Measurements from ENCODE around the gene WSCD2. TPM values are rescaled to one million over a fixed set of nuclear protein-coding genes. Genes with fewer than 3 reads are reported as not detected.
A peak's percentile ranks its signal among the peaks of the same experiment; 100 is the strongest.

The WSCD2 gene
- polyA plus RNA-seq, 1 of the 3 experiments (the other 2 are of a cell fraction), result 0.03 TPM

DNA sequence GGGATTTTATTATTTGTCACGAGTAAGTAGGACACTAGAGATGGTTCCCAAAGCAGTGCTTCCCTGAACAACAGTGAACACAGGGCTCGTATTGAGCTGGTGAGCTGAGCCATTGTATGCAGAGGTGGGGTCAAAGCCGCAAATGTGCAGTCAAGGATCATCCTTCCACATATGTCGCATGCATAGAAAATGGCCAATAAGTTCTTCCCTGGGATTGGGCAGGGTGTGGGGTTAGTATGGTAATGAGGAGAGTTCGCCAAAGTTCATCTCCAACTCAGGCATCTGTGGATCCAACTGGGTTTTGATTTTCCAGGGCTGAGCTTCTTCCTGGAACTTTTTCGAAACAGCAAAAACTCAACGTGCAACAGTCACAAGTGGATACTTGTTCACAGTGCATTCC lies 123.4 kb downstream of the WSCD2 start:
- TF ChIP-seq SIN3A (IDR thresholded peaks at IDR 0.05; ENCODE audit: borderline replicate concordance, low read depth, low read length) (no peak), EZH2phosphoT487 (IDR thresholded peaks at IDR 0.05; ENCODE audit: borderline replicate concordance, low read depth) (no peak), CHD2 (IDR thresholded peaks at IDR 0.05; ENCODE audit: low read length, partially characterized antibody) (no peak), RFX5 (IDR thresholded peaks at IDR 0.05; ENCODE audit: low read length) (no peak), MXI1 (IDR thresholded peaks at IDR 0.05; ENCODE audit: low read depth, low read length) (no peak), TEAD4 (IDR thresholded peaks at IDR 0.05; ENCODE audit: borderline replicate concordance, insufficient read depth) (no peak), TCF12 (IDR thresholded peaks at IDR 0.05) (no peak), FOXJ3 (CRISPR knock-in tag; IDR thresholded peaks at IDR 0.05) (no peak)
- TF ChIP-seq, protein P1, sequence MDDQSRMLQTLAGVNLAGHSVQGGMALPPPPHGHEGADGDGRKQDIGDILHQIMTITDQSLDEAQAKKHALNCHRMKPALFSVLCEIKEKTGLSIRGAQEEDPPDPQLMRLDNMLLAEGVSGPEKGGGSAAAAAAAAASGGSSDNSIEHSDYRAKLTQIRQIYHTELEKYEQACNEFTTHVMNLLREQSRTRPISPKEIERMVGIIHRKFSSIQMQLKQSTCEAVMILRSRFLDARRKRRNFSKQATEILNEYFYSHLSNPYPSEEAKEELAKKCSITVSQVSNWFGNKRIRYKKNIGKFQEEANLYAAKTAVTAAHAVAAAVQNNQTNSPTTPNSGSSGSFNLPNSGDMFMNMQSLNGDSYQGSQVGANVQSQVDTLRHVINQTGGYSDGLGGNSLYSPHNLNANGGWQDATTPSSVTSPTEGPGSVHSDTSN (IDR thresholded peaks at IDR 0.05), result no peak
- 18% methylated on average over 7 of the region's 7 CpGs for WGBS (ENCODE audit: low lambda C conversion rate)
- no peaks in the 10 kb centered on the region for H3K79me2 ChIP-seq (ENCODE audit: insufficient read depth)
- H4K20me1 ChIP-seq (ENCODE audit: insufficient read depth), result no peaks in the 10 kb centered on the region
- CTCF ChIA-PET, result interaction anchor here (1.6 to 2.0 kb wide), 2 partner anchors 10 to 18 kb away, joined by 5 to 7 read pairs; no protein-coding TSS in a partner anchor
- no peaks in the 10 kb centered on the region for H3K9me2 ChIP-seq
- peaks cover 0 to 20% of the 10 kb centered on the region in 2 experiments; a peak in 1 of 4 replicates for H3K4me1 ChIP-seq (ENCODE audit: control insufficient read depth in 1 of 2, insufficient read depth in 2 of 2, low read depth in 1 of 2, low read length in 1 of 2)
- no peak overlapping the region for H2AFZ ChIP-seq (ENCODE audit: low read depth)
- no peak overlapping the region for H3K4me3 ChIP-seq (ENCODE audit: low read depth in 2 of 2, low read length in 1 of 2)
- no peak overlapping the region for H3K9ac ChIP-seq
- DNase-seq, result no peak
- POLR2A ChIA-PET, result no interaction called here
- H3K36me3 ChIP-seq (replicated peaks in 1 of 2; ENCODE audit: control insufficient read depth in 1 of 2, insufficient read depth in 2 of 2, low read length in 1 of 2), result no peaks in the 10 kb centered on the region
- no peak overlapping the region for H3K4me2 ChIP-seq
- H3K27me3 ChIP-seq (ENCODE audit: insufficient read depth), result no peaks in the 10 kb centered on the region
- H3F3A ChIP-seq (replicated peaks; ENCODE audit: insufficient read depth), result no peaks in the 10 kb centered on the region
- H3K9me3 ChIP-seq, result no peaks in the 10 kb centered on the region
- peak overlapping the region in 1 of 2 experiments; percentile 85; a peak in 2 of 4 replicates for H3K27ac ChIP-seq (ENCODE audit: low read depth in 2 of 2, low read length in 1 of 2)

DNA sequence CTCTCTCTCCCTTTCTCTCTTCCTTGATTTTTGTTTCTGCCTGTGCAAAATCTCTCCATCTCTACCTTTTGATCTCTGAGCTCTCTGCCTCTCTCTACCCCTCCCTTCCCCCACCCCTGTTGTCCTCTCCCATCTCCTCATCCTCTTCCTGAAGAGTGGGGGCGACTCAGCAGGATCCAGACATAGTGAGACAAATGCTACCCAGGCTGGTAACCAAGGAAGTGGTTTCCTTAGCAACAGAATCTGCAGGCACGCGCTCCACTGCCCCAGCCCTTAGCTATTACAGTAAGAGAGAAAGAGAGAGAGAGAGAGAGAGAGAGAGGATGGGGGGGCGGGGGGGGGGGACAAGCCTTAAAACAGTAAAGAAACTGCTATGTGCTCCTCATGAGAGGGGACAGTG lies 124.5 kb downstream of the WSCD2 start:
- no peak overlapping the region for H2AFZ ChIP-seq (ENCODE audit: low read depth)
- CTCF ChIA-PET, result interaction anchor here (0.7 to 2.0 kb wide), 3 partner anchors 11 to 121 kb away, joined by 3 to 7 read pairs (median 3); no protein-coding TSS in a partner anchor
- 3% methylated on average over 4 of the region's 4 CpGs for WGBS (ENCODE audit: low lambda C conversion rate)
- H3K4me3 ChIP-seq (ENCODE audit: low read depth in 2 of 2, low read length in 1 of 2), result no peak overlapping the region
- H3K4me2 ChIP-seq, result no peak overlapping the region
- peak; percentile 70 for DNase-seq
- no peaks in the 10 kb centered on the region for H3K27me3 ChIP-seq (ENCODE audit: insufficient read depth)
- no peaks in the 10 kb centered on the region for H3K79me2 ChIP-seq (ENCODE audit: insufficient read depth)
- H3K27ac ChIP-seq (ENCODE audit: low read depth in 2 of 2, low read length in 1 of 2), result peak overlapping the region in 1 of 2 experiments; percentile 85; a peak in 2 of 4 replicates
- H4K20me1 ChIP-seq (ENCODE audit: insufficient read depth), result no peaks in the 10 kb centered on the region
- H3K9ac ChIP-seq, result no peak overlapping the region
- peaks cover 0 to 20% of the 10 kb centered on the region in 2 experiments; a peak in 1 of 4 replicates for H3K4me1 ChIP-seq (ENCODE audit: control insufficient read depth in 1 of 2, insufficient read depth in 2 of 2, low read depth in 1 of 2, low read length in 1 of 2)
- no peaks in the 10 kb centered on the region for H3K9me3 ChIP-seq
- POLR2A ChIA-PET, result no interaction called here
- no peaks in the 10 kb centered on the region for H3K36me3 ChIP-seq (replicated peaks in 1 of 2; ENCODE audit: control insufficient read depth in 1 of 2, insufficient read depth in 2 of 2, low read length in 1 of 2)
- no peaks in the 10 kb centered on the region for H3K9me2 ChIP-seq
- no peaks in the 10 kb centered on the region for H3F3A ChIP-seq (replicated peaks; ENCODE audit: insufficient read depth)
- TF ChIP-seq, protein P2, sequence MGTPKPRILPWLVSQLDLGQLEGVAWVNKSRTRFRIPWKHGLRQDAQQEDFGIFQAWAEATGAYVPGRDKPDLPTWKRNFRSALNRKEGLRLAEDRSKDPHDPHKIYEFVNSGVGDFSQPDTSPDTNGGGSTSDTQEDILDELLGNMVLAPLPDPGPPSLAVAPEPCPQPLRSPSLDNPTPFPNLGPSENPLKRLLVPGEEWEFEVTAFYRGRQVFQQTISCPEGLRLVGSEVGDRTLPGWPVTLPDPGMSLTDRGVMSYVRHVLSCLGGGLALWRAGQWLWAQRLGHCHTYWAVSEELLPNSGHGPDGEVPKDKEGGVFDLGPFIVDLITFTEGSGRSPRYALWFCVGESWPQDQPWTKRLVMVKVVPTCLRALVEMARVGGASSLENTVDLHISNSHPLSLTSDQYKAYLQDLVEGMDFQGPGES (IDR thresholded peaks at IDR 0.05; ENCODE audit: low read depth, low read length), result no peak
- TF ChIP-seq ELF1 (IDR thresholded peaks at IDR 0.05) (no peak), MEF2A (IDR thresholded peaks at IDR 0.05; ENCODE audit: borderline replicate concordance, low read depth) (no peak), FOXM1 (IDR thresholded peaks at IDR 0.05; ENCODE audit: low read depth) (no peak), RCOR1 (IDR thresholded peaks at IDR 0.05; ENCODE audit: low read length) (no peak), POLR2AphosphoS5 (IDR thresholded peaks at IDR 0.05; ENCODE audit: low read depth, low read length) (no peak)
- TF ChIP-seq, protein P3, sequence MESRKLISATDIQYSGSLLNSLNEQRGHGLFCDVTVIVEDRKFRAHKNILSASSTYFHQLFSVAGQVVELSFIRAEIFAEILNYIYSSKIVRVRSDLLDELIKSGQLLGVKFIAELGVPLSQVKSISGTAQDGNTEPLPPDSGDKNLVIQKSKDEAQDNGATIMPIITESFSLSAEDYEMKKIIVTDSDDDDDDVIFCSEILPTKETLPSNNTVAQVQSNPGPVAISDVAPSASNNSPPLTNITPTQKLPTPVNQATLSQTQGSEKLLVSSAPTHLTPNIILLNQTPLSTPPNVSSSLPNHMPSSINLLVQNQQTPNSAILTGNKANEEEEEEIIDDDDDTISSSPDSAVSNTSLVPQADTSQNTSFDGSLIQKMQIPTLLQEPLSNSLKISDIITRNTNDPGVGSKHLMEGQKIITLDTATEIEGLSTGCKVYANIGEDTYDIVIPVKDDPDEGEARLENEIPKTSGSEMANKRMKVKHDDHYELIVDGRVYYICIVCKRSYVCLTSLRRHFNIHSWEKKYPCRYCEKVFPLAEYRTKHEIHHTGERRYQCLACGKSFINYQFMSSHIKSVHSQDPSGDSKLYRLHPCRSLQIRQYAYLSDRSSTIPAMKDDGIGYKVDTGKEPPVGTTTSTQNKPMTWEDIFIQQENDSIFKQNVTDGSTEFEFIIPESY (IDR thresholded peaks at IDR 0.05; ENCODE audit: borderline replicate concordance, low read depth), result no peak
- TF ChIP-seq, protein P4, sequence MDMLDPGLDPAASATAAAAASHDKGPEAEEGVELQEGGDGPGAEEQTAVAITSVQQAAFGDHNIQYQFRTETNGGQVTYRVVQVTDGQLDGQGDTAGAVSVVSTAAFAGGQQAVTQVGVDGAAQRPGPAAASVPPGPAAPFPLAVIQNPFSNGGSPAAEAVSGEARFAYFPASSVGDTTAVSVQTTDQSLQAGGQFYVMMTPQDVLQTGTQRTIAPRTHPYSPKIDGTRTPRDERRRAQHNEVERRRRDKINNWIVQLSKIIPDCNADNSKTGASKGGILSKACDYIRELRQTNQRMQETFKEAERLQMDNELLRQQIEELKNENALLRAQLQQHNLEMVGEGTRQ (IDR thresholded peaks at IDR 0.05; ENCODE audit: borderline replicate concordance, low read depth, low read length), result no peak
- TF ChIP-seq, protein P5, sequence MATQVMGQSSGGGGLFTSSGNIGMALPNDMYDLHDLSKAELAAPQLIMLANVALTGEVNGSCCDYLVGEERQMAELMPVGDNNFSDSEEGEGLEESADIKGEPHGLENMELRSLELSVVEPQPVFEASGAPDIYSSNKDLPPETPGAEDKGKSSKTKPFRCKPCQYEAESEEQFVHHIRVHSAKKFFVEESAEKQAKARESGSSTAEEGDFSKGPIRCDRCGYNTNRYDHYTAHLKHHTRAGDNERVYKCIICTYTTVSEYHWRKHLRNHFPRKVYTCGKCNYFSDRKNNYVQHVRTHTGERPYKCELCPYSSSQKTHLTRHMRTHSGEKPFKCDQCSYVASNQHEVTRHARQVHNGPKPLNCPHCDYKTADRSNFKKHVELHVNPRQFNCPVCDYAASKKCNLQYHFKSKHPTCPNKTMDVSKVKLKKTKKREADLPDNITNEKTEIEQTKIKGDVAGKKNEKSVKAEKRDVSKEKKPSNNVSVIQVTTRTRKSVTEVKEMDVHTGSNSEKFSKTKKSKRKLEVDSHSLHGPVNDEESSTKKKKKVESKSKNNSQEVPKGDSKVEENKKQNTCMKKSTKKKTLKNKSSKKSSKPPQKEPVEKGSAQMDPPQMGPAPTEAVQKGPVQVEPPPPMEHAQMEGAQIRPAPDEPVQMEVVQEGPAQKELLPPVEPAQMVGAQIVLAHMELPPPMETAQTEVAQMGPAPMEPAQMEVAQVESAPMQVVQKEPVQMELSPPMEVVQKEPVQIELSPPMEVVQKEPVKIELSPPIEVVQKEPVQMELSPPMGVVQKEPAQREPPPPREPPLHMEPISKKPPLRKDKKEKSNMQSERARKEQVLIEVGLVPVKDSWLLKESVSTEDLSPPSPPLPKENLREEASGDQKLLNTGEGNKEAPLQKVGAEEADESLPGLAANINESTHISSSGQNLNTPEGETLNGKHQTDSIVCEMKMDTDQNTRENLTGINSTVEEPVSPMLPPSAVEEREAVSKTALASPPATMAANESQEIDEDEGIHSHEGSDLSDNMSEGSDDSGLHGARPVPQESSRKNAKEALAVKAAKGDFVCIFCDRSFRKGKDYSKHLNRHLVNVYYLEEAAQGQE (IDR thresholded peaks at IDR 0.05; ENCODE audit: low read depth, low read length), result no peak
- TF ChIP-seq, protein P6, sequence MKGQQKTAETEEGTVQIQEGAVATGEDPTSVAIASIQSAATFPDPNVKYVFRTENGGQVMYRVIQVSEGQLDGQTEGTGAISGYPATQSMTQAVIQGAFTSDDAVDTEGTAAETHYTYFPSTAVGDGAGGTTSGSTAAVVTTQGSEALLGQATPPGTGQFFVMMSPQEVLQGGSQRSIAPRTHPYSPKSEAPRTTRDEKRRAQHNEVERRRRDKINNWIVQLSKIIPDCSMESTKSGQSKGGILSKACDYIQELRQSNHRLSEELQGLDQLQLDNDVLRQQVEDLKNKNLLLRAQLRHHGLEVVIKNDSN (IDR thresholded peaks at IDR 0.05; ENCODE audit: borderline replicate concordance, low read depth), result no peak

All from SK-N-SH (cell line).